ENCODE results near the gene TKT. TPM values are rescaled to one million over a fixed set of nuclear protein-coding genes. Genes with fewer than 3 reads are reported as not detected.

The TKT gene, protein sequence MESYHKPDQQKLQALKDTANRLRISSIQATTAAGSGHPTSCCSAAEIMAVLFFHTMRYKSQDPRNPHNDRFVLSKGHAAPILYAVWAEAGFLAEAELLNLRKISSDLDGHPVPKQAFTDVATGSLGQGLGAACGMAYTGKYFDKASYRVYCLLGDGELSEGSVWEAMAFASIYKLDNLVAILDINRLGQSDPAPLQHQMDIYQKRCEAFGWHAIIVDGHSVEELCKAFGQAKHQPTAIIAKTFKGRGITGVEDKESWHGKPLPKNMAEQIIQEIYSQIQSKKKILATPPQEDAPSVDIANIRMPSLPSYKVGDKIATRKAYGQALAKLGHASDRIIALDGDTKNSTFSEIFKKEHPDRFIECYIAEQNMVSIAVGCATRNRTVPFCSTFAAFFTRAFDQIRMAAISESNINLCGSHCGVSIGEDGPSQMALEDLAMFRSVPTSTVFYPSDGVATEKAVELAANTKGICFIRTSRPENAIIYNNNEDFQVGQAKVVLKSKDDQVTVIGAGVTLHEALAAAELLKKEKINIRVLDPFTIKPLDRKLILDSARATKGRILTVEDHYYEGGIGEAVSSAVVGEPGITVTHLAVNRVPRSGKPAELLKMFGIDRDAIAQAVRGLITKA
- polyA plus RNA-seq (2011; rRNA removed) (220 and 319 TPM in 2 replicates), polyA minus RNA-seq (2011; rRNA and poly(A)+ RNA removed) (238 and 315 TPM in 2 replicates)

- ChIA-PET CTCF (interaction anchor here (0.5 kb wide), 1 partner anchor 96 kb away, joined by 3 read pairs; no protein-coding TSS in a partner anchor), POLR2A (interaction anchor here (0.6 to 3.3 kb wide), 4 partner anchors 13 to 97 kb away, joined by 4 to 13 read pairs (median 8); no protein-coding TSS in a partner anchor)
These were observed at the start of gene TKT for GRCh38 chr3:53255775-53256703. Gene TKT, minus strand, starts transcription at chr3:53256022. Its CDS starts 80 bp downstream, at chr3:53255942.

DNA sequence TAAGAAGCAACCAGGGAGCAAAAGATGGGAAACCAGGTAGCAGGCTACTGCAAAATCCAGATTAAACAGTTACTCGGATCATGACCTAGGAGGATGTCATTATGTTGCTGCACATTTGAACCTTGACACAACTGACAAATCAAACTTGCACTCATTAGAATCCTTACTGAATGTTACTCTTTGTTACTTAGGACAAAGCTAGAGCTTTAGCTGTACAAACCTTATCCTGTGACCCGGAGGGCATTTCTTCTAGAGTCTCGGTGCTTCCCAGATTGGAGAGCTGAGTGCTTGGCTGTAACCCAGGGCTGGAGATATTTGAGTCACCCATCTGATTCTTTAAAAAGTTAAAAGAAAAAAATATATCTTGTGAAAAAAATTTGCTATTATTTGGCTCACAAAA, 48.1 kb upstream of the TKT start:
- H3K27ac ChIP-seq (ENCODE audit: low read depth, low read length), result no peak overlapping the region
- no peaks in the 10 kb centered on the region for H3K9me3 ChIP-seq (ENCODE audit: control insufficient read depth, insufficient read depth, low read length)
- no peaks in the 10 kb centered on the region for H3K27me3 ChIP-seq (ENCODE audit: control insufficient read depth, insufficient read depth, low read length)
- CTCF ChIA-PET, result interaction anchor here (2.2 kb wide), 1 partner anchor 406 kb away, joined by 9 read pairs; no protein-coding TSS in a partner anchor
- POLR2A ChIA-PET, result no interaction called here
- H3K4me3 ChIP-seq (ENCODE audit: low read depth, low read length), result no peak overlapping the region
- TF ChIP-seq, protein P1, sequence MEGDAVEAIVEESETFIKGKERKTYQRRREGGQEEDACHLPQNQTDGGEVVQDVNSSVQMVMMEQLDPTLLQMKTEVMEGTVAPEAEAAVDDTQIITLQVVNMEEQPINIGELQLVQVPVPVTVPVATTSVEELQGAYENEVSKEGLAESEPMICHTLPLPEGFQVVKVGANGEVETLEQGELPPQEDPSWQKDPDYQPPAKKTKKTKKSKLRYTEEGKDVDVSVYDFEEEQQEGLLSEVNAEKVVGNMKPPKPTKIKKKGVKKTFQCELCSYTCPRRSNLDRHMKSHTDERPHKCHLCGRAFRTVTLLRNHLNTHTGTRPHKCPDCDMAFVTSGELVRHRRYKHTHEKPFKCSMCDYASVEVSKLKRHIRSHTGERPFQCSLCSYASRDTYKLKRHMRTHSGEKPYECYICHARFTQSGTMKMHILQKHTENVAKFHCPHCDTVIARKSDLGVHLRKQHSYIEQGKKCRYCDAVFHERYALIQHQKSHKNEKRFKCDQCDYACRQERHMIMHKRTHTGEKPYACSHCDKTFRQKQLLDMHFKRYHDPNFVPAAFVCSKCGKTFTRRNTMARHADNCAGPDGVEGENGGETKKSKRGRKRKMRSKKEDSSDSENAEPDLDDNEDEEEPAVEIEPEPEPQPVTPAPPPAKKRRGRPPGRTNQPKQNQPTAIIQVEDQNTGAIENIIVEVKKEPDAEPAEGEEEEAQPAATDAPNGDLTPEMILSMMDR (IDR thresholded peaks at IDR 0.05; ENCODE audit: low read depth, low read length), result no peak
- no peak for DNase-seq (ENCODE audit: low read depth, low spot score)

More at GRCh38 chr3:53255775-53256703, at the start of gene TKT:
- H3K27ac ChIP-seq (ENCODE audit: low read depth, low read length), result peak within 1 kb of the TSS; percentile 57
- H3K4me3 ChIP-seq (ENCODE audit: low read depth, low read length), result peak within 1 kb of the TSS; percentile 96
- DNase-seq (ENCODE audit: low read depth, low spot score), result peak; percentile 54
- TF ChIP-seq, protein P1 (IDR thresholded peaks at IDR 0.05; ENCODE audit: low read depth, low read length), result no peak
- H3K27me3 ChIP-seq (ENCODE audit: control insufficient read depth, insufficient read depth, low read length), result no peaks in the 10 kb centered on the region
- H3K9me3 ChIP-seq (ENCODE audit: control insufficient read depth, insufficient read depth, low read length), result peaks cover 5% of the 10 kb centered on the region; the same call in 1 of the 2 replicates

DNA sequence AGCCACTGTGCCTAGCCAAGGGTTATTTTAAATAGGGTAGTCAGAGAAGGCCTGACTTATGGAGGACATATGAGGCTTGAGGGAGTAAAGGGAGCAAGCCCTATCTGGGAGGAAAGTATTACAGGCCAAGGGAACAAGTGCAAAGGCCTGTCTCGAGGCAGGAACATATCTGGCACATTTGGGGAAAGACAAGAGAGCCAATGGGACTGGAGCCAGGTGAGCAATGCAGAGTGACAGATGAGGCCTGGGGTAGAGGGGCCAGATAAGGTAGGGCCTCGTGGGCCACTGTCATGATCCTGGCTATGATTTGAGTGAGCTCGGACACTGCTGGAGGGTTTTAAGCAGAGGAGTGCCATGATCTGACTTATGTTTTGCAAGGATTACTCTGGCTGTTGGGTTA, 47.7 kb upstream of the TKT start:
- ChIA-PET POLR2A (no interaction called here), CTCF (interaction anchor here (0.6 to 2.2 kb wide), 3 partner anchors 46 to 407 kb away, joined by 9 to 12 read pairs (median 11); no protein-coding TSS in a partner anchor)

GRCh38 chr3:53300826-53301225, 45.0 kb upstream of the TKT start:
- H3K4me3 ChIP-seq (ENCODE audit: low read depth, low read length), result no peak overlapping the region
- no peaks in the 10 kb centered on the region for H3K9me3 ChIP-seq (ENCODE audit: control insufficient read depth, insufficient read depth, low read length)
- no peak for DNase-seq (ENCODE audit: low read depth, low spot score)
- TF ChIP-seq, protein P1 (IDR thresholded peaks at IDR 0.05; ENCODE audit: low read depth, low read length), result no peak
- ChIA-PET POLR2A (no interaction called here), CTCF (interaction anchor here (0.7 to 3.1 kb wide), 5 partner anchors 14 to 410 kb away, joined by 3 to 33 read pairs (median 5); no protein-coding TSS in a partner anchor)
- H3K27me3 ChIP-seq (ENCODE audit: control insufficient read depth, insufficient read depth, low read length), result no peaks in the 10 kb centered on the region
- H3K27ac ChIP-seq (ENCODE audit: low read depth, low read length), result no peak overlapping the region

More for the DNA sequence above, 47.7 kb upstream of the TKT start:
- DNase-seq (ENCODE audit: low read depth, low spot score), result no peak
- no peaks in the 10 kb centered on the region for H3K27me3 ChIP-seq (ENCODE audit: control insufficient read depth, insufficient read depth, low read length)
- no peak overlapping the region for H3K4me3 ChIP-seq (ENCODE audit: low read depth, low read length)
- H3K9me3 ChIP-seq (ENCODE audit: control insufficient read depth, insufficient read depth, low read length), result no peaks in the 10 kb centered on the region
- TF ChIP-seq, protein P1 (IDR thresholded peaks at IDR 0.05; ENCODE audit: low read depth, low read length), result no peak
- H3K27ac ChIP-seq (ENCODE audit: low read depth, low read length), result no peak overlapping the region

All from AG04450 (cell line).